Measurements from ENCODE around the gene DCBLD1. TPM values are rescaled to one million over a fixed set of nuclear protein-coding genes. Genes with fewer than 3 reads are reported as not detected.

The DCBLD1 gene
- total RNA-seq, 2 donors from 2014 or later, result 6.3 to 7.1 TPM

- no peak overlapping the region for H3K4me3 ChIP-seq
- no peak overlapping the region for H3K27ac ChIP-seq
- no peaks in the 10 kb centered on the region for H3K36me3 ChIP-seq
- no peaks in the 10 kb centered on the region for H3K9me3 ChIP-seq
- no peaks in the 10 kb centered on the region for H3K27me3 ChIP-seq
- DNase-seq (ENCODE audit: low spot score), result no peak
- H3K4me1 ChIP-seq, result peaks cover 0 to 8% of the 10 kb centered on the region in 2 donors
- no peak for TF ChIP-seq CTCF (IDR thresholded peaks at IDR 0.05)
Measured at GRCh38 chr6:117506907-117507306, 24.4 kb downstream of the DCBLD1 start.

GRCh38 chr6:117508450-117508971 is 26.0 kb downstream of the DCBLD1 start:
- DNase-seq (ENCODE audit: low spot score), result no peak

GRCh38 chr6:117509021-117509420 is 26.5 kb downstream of the DCBLD1 start:
- H3K36me3 ChIP-seq, result no peaks in the 10 kb centered on the region
- H3K27ac ChIP-seq, result no peak overlapping the region
- H3K4me1 ChIP-seq, result peaks cover 0 to 8% of the 10 kb centered on the region in 2 donors
- H3K4me3 ChIP-seq, result no peak overlapping the region
- H3K27me3 ChIP-seq, result no peaks in the 10 kb centered on the region
- TF ChIP-seq CTCF (IDR thresholded peaks at IDR 0.05), result no peak
- H3K9me3 ChIP-seq, result no peaks in the 10 kb centered on the region
- no peak for DNase-seq (ENCODE audit: low spot score)

More at GRCh38 chr6:117508450-117508971, 26.0 kb downstream of the DCBLD1 start:
- Histone ChIP-seq H3K36me3 (no peaks in the 10 kb centered on the region), H3K27ac (no peak overlapping the region), H3K9me3 (no peaks in the 10 kb centered on the region), H3K27me3 (no peaks in the 10 kb centered on the region), H3K4me3 (no peak overlapping the region), H3K4me1 (peaks cover 0 to 8% of the 10 kb centered on the region in 2 donors)
- TF ChIP-seq CTCF (IDR thresholded peaks at IDR 0.05), result no peak

- H3K36me3 ChIP-seq, result no peaks in the 10 kb centered on the region
- no peak overlapping the region for H3K4me3 ChIP-seq
- no peak for DNase-seq (ENCODE audit: low spot score)
- H3K9me3 ChIP-seq, result no peaks in the 10 kb centered on the region
- no peaks in the 10 kb centered on the region for H3K4me1 ChIP-seq
- TF ChIP-seq CTCF (IDR thresholded peaks at IDR 0.05), result no peak
- no peak overlapping the region for H3K27ac ChIP-seq
- H3K27me3 ChIP-seq, result no peaks in the 10 kb centered on the region
Measured at GRCh38 chr6:117512056-117512828, 29.8 kb downstream of the DCBLD1 start.

- H3K27ac ChIP-seq, result no peak overlapping the region
- no peak overlapping the region for H3K4me3 ChIP-seq
- no peaks in the 10 kb centered on the region for H3K27me3 ChIP-seq
- TF ChIP-seq CTCF (IDR thresholded peaks at IDR 0.05), result no peak
- H3K9me3 ChIP-seq, result no peaks in the 10 kb centered on the region
- no peaks in the 10 kb centered on the region for H3K36me3 ChIP-seq
- no peaks in the 10 kb centered on the region for H3K4me1 ChIP-seq
- DNase-seq (ENCODE audit: low spot score), result no peak
Measured at GRCh38 chr6:117512987-117513573, 30.6 kb downstream of the DCBLD1 start.

All from right atrium auricular region (tissue), 2 donors.